Measurements from ENCODE around the gene CCDC192.

CCDC192 gene

GRCh38 chr5:127942246-127943060 is 239.3 kb downstream of the CCDC192 start:
- FAIRE-seq (no peak), DNase-seq (ENCODE audit: insufficient read length, low spot score) (no peak)

GRCh38 chr5:127943061-127943371 is 239.8 kb downstream of the CCDC192 start:
- DNase-seq (ENCODE audit: insufficient read length, low spot score) (no peak), FAIRE-seq (no peak)

- no peak for DNase-seq (ENCODE audit: insufficient read length, low spot score)
- no peak for FAIRE-seq
Observed at GRCh38 chr5:127944125-127944524, 240.9 kb downstream of the CCDC192 start.

GRCh38 chr5:127947941-127948340 is 244.8 kb downstream of the CCDC192 start:
- DNase-seq (ENCODE audit: insufficient read length, low spot score) (no peak), FAIRE-seq (no peak)

- no peak for FAIRE-seq
- peak; percentile 40 for DNase-seq (ENCODE audit: insufficient read length, low spot score)
Observed at GRCh38 chr5:127950707-127951391, 247.7 kb downstream of the CCDC192 start.

GRCh38 chr5:127951791-127952190 is 248.6 kb downstream of the CCDC192 start:
- no peak for DNase-seq (ENCODE audit: insufficient read length, low spot score)
- no peak for FAIRE-seq

- FAIRE-seq (no peak), DNase-seq (ENCODE audit: insufficient read length, low spot score) (peak; percentile 37)
Observed at GRCh38 chr5:127957183-127957582, 254.0 kb downstream of the CCDC192 start.

GRCh38 chr5:127957701-127958239 is 254.6 kb downstream of the CCDC192 start:
- DNase-seq (ENCODE audit: insufficient read length, low spot score) (no peak), FAIRE-seq (peak; percentile 40)

GRCh38 chr5:127958421-127959011 is 255.3 kb downstream of the CCDC192 start:
- no peak for FAIRE-seq

GRCh38 chr5:127959152-127959764 is 256.1 kb downstream of the CCDC192 start:
- no peak for FAIRE-seq

More at GRCh38 chr5:127958421-127959011, 255.3 kb downstream of the CCDC192 start:
- DNase-seq (ENCODE audit: insufficient read length, low spot score) = no peak

GRCh38 chr5:127960270-127960691 is 257.1 kb downstream of the CCDC192 start:
- FAIRE-seq = no peak
- DNase-seq (ENCODE audit: insufficient read length, low spot score) = no peak

More at GRCh38 chr5:127959152-127959764, 256.1 kb downstream of the CCDC192 start:
- DNase-seq (ENCODE audit: insufficient read length, low spot score) = peak; percentile 34

GRCh38 chr5:127961006-127961762 is 258.0 kb downstream of the CCDC192 start:
- FAIRE-seq (no peak), DNase-seq (ENCODE audit: insufficient read length, low spot score) (no peak)

- FAIRE-seq (no peak), DNase-seq (ENCODE audit: insufficient read length, low spot score) (no peak)
Observed at GRCh38 chr5:127961763-127962145, 258.6 kb downstream of the CCDC192 start.

GRCh38 chr5:127962491-127962890 is 259.3 kb downstream of the CCDC192 start:
- no peak for FAIRE-seq

GRCh38 chr5:127963233-127963632 is 260.0 kb downstream of the CCDC192 start:
- FAIRE-seq (no peak), DNase-seq (ENCODE audit: insufficient read length, low spot score) (no peak)

More at GRCh38 chr5:127962491-127962890, 259.3 kb downstream of the CCDC192 start:
- DNase-seq (ENCODE audit: insufficient read length, low spot score) = no peak

GRCh38 chr5:127963931-127964330 is 260.7 kb downstream of the CCDC192 start:
- DNase-seq (ENCODE audit: insufficient read length, low spot score) (no peak), FAIRE-seq (no peak)

GRCh38 chr5:127967323-127967982 is 264.3 kb downstream of the CCDC192 start:
- no peak for DNase-seq (ENCODE audit: insufficient read length, low spot score)
- FAIRE-seq = no peak

GRCh38 chr5:127967983-127968592 is 264.9 kb downstream of the CCDC192 start:
- FAIRE-seq (no peak), DNase-seq (ENCODE audit: insufficient read length, low spot score) (no peak)

- FAIRE-seq (no peak), DNase-seq (ENCODE audit: insufficient read length, low spot score) (no peak)
Observed at GRCh38 chr5:127969002-127969401, 265.8 kb downstream of the CCDC192 start.
